Skeletal muscle satellite cell (primary cell): ENCODE data around the gene ASTN2. TPM values are rescaled to one million over a fixed set of nuclear protein-coding genes. Genes with fewer than 3 reads are reported as not detected.

Experiments used
- small RNA-seq: library from RNA; depleted of rRNA; stranded (forward); fragments of <200 nt; gene quantifications from one replicate; pipeline ENCODE3, GENCODE V24; 2012

ASTN2 gene

Small RNA genes within 50 kb of the gene (small RNA-seq; reads per million reads assigned to genes)
- not detected for gene SNORA70C
